KMS-11 (cell line): ENCODE measurements around the gene NT5C1B.

Source experiments
- H2AFZ ChIP-seq: fragments of 200-600 bp; sonication (generic); 2 replicates; pipeline ENCODE4 v1.6.1; 2016; ENCODE audit warnings: antibody characterized with exemption, mixed run types, low read depth
- H3K27ac ChIP-seq: fragments of 200-600 bp; sonication (generic); 2 replicates; pipeline ENCODE4 v1.6.1; 2016; ENCODE audit warnings: mild to moderate bottlenecking, mixed run types
- H3K27me3 ChIP-seq: fragments of 200-600 bp; sonication (generic); 2 replicates; pipeline ENCODE4 v1.6.1; 2017; ENCODE audit warnings: mild to moderate bottlenecking, low read depth, mixed run types, moderate library complexity; ENCODE audit not compliant: insufficient read depth
- H3K36me3 ChIP-seq: fragments of 200-600 bp; sonication (generic); 2 replicates; pipeline ENCODE4 v1.6.1; 2017; ENCODE audit warnings: mild to moderate bottlenecking, mixed run types; ENCODE audit not compliant: insufficient read depth
- H3K4me1 ChIP-seq: fragments of 200-600 bp; sonication (generic); 2 replicates; pipeline ENCODE4 v1.6.1; 2016; ENCODE audit warnings: mild to moderate bottlenecking, low read depth, mixed run types; ENCODE audit not compliant: poor library complexity, severe bottlenecking
- H3K4me2 ChIP-seq: fragments of 200-600 bp; sonication (generic); 2 replicates; pipeline ENCODE4 v1.7.0; 2016; ENCODE audit warnings: mild to moderate bottlenecking, mixed run types
- H3K4me3 ChIP-seq: fragments of 200-600 bp; sonication (generic); IDR thresholded peaks from 2 replicates; pipeline ENCODE4 v1.6.1; 2017; ENCODE audit warnings: low read depth, low read length, mixed read lengths; ENCODE audit not compliant: insufficient read depth
- H3K79me2 ChIP-seq: fragments of 200-600 bp; sonication (generic); 2 replicates; pipeline ENCODE4 v1.6.1; 2016; ENCODE audit warnings: low read depth, mixed run types; ENCODE audit not compliant: insufficient read depth
- H3K9ac ChIP-seq: fragments of 200-600 bp; sonication (generic); 2 replicates; pipeline ENCODE4 v1.6.1; 2016; ENCODE audit warnings: mild to moderate bottlenecking, mixed run types
- H4K20me1 ChIP-seq: fragments of 200-600 bp; sonication (generic); 2 replicates; pipeline ENCODE4 v1.6.1; 2016; ENCODE audit warnings: mild to moderate bottlenecking, mixed run types; ENCODE audit not compliant: insufficient read depth
- CTCF ChIP-seq: fragments of 200-600 bp; sonication (generic); conservative IDR thresholded peaks from 2 replicates; pipeline ENCODE4 v1.6.1; 2017; ENCODE audit warnings: low read depth, mild to moderate bottlenecking, antibody characterized with exemption, low read length, moderate library complexity, mixed read lengths

NT5C1B gene

GRCh38 chr2:18623782-18624181 lies 34.4 kb upstream of the NT5C1B start:
- Histone ChIP-seq H3K9ac (no peak overlapping the region), H3K79me2 (no peaks in the 10 kb centered on the region), H4K20me1 (no peaks in the 10 kb centered on the region)

GRCh38 chr2:18620867-18621632 lies 31.7 kb upstream of the NT5C1B start:
- no peaks in the 10 kb centered on the region for H3K4me1 ChIP-seq
- no peak overlapping the region for H3K4me2 ChIP-seq
- no peak overlapping the region for H3K27ac ChIP-seq
- H3K4me3 ChIP-seq: no peak overlapping the region
- H4K20me1 ChIP-seq: no peaks in the 10 kb centered on the region
- TF ChIP-seq CTCF: no peak
- no peaks in the 10 kb centered on the region for H3K27me3 ChIP-seq
- H3K79me2 ChIP-seq: no peaks in the 10 kb centered on the region
- no peak overlapping the region for H3K9ac ChIP-seq
- no peak overlapping the region for H2AFZ ChIP-seq
- no peaks in the 10 kb centered on the region for H3K36me3 ChIP-seq

More at GRCh38 chr2:18623782-18624181, 34.4 kb upstream of the NT5C1B start:
- Histone ChIP-seq H3K27me3 (no peaks in the 10 kb centered on the region), H2AFZ (no peak overlapping the region), H3K36me3 (no peaks in the 10 kb centered on the region), H3K27ac (no peak overlapping the region), H3K4me2 (no peak overlapping the region), H3K4me3 (no peak overlapping the region), H3K4me1 (no peaks in the 10 kb centered on the region)
- TF ChIP-seq CTCF: no peak

- Histone ChIP-seq H3K4me2 (no peak overlapping the region), H3K27me3 (no peaks in the 10 kb centered on the region), H3K9ac (no peak overlapping the region), H3K36me3 (no peaks in the 10 kb centered on the region), H3K4me1 (no peaks in the 10 kb centered on the region), H3K79me2 (no peaks in the 10 kb centered on the region), H4K20me1 (no peaks in the 10 kb centered on the region), H3K4me3 (no peak overlapping the region), H2AFZ (no peak overlapping the region), H3K27ac (no peak overlapping the region)
- TF ChIP-seq CTCF: no peak
These were observed 29.7 kb upstream of the NT5C1B start for GRCh38 chr2:18619091-18619490.

- Histone ChIP-seq H3K9ac (no peak overlapping the region), H3K4me1 (no peaks in the 10 kb centered on the region), H3K27me3 (no peaks in the 10 kb centered on the region), H4K20me1 (no peaks in the 10 kb centered on the region), H3K4me3 (no peak overlapping the region), H3K27ac (no peak overlapping the region), H3K36me3 (no peaks in the 10 kb centered on the region), H2AFZ (no peak overlapping the region), H3K79me2 (no peaks in the 10 kb centered on the region), H3K4me2 (no peak overlapping the region)
- TF ChIP-seq CTCF: no peak
These were observed 24.7 kb upstream of the NT5C1B start for GRCh38 chr2:18614041-18614440.
